Measurements from ENCODE around the gene BTG4. TPM values are rescaled to one million over a fixed set of nuclear protein-coding genes. Genes with fewer than 3 reads are reported as not detected.

The BTG4 gene
- total RNA-seq, 1 experiment from 2014 or later = not detected

DNA sequence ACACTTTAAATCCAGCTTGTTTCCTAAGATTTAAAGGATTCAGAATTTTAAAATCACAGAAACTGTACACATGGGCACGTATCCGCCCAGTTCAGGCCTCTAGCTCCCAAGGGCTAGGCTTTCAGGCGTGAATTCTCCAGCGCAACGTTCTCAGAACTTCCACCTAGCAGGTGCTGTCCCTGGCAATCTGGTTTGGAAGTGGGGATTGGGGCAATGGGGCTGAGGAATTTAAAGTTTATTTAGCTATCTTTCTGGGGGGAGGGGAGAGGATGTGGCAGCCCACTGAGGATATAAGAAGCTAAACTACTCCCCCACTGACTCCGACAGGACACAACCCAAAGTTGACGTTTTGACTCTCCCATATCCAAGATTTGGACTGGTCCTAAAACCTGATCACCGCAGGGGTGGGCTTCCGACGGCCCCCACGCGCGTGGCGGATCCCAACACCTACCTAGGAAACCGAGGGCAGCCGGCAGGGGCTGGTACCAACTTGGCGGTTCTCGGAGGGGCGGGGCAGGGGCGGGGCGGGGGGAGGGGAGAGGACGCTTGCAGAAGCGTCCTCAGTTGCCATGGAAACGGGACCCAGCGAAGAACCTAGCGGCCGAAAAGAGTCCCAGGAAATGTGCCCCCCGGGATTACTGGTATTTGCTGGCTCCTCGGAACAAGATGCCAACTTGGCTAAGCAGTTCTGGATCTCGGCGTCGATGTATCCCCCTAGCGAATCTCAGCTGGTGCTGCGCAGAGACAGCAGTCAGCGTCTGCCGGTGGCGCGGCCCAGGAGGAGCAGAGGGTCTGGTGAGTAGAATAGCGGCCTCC, 2.2 kb upstream of the BTG4 start, which contains the start of gene HOATZ:
Gene HOATZ, plus strand, starts transcription at position 563 of the 816 bp plus-strand sequence. Its CDS starts 7 bp downstream, at position 570.
- H4K20me1 ChIP-seq (ENCODE audit: insufficient read depth) = no peaks in the 10 kb centered on the region
- no peak for TF ChIP-seq YY1 (IDR thresholded peaks at IDR 0.05; ENCODE audit: extremely low read depth, insufficient replicate concordance, low read depth, low read length)
- TF ChIP-seq ZBTB33 (IDR thresholded peaks at IDR 0.05; ENCODE audit: extremely low read depth, insufficient replicate concordance, low read length) = no peak
- no peak for TF ChIP-seq EGR1 (IDR thresholded peaks at IDR 0.05; ENCODE audit: low read depth)
- TF ChIP-seq CEBPB (IDR thresholded peaks at IDR 0.05; ENCODE audit: low read depth) = no peak
- TF ChIP-seq JUND (IDR thresholded peaks at IDR 0.05) = no peak
- no peak for TF ChIP-seq SP1 (IDR thresholded peaks at IDR 0.05; ENCODE audit: low read depth)
- TF ChIP-seq REST (IDR thresholded peaks at IDR 0.05; ENCODE audit: low read depth) = no peak
- TF ChIP-seq POLR2A (IDR thresholded peaks at IDR 0.05; ENCODE audit: borderline replicate concordance, extremely low read depth, insufficient read depth, insufficient read length) = no peak
- TF ChIP-seq ELF1 (IDR thresholded peaks at IDR 0.05; ENCODE audit: borderline replicate concordance, low read depth) = no peak
- TF ChIP-seq EZH2 (IDR thresholded peaks at IDR 0.05) = no peak
- TF ChIP-seq TCF7L2 (IDR thresholded peaks at IDR 0.05; ENCODE audit: borderline replicate concordance, extremely low read depth, insufficient read depth, insufficient read length) = no peak
- TF ChIP-seq SRF (IDR thresholded peaks at IDR 0.05; ENCODE audit: low read depth) = no peak
- TF ChIP-seq SIN3A (IDR thresholded peaks at IDR 0.05; ENCODE audit: low read depth) = no peak
- TF ChIP-seq ATF3 (IDR thresholded peaks at IDR 0.05) = no peak
- TF ChIP-seq POLR2AphosphoS5 (IDR thresholded peaks at IDR 0.05; ENCODE audit: low read depth, low read length) = no peak
- no peaks in the 10 kb centered on the region for H3K9me2 ChIP-seq (ENCODE audit: insufficient read depth)
- no peak within 1 kb of the TSS for H3K9ac ChIP-seq (ENCODE audit: low read length)
- H3K9me3 ChIP-seq (ENCODE audit: control insufficient read depth in 1 of 2, insufficient read depth in 1 of 2, low read depth in 1 of 2, low read length in 2 of 2) = no peaks in the 10 kb centered on the region
- ChIA-PET CTCF (no interaction called here), POLR2A (no interaction called here), RAD21 (ENCODE audit: low non-redundant PET in 1 of 2, low total read pairs in 2 of 2, uncharacterized antibody in 2 of 2, unreplicated experiment in 2 of 2) (no interaction called here)
- H3K27me3 ChIP-seq (ENCODE audit: insufficient read depth, low read length) = no peaks in the 10 kb centered on the region
- H2AFZ ChIP-seq (ENCODE audit: low read depth, low read length, poor library complexity, severe bottlenecking) = no peak within 1 kb of the TSS
- no TSS peak for BruUV-seq (replicated peaks)
- no peaks in the 10 kb centered on the region for H3K79me2 ChIP-seq (ENCODE audit: insufficient read depth, low read length)
- H3K27ac ChIP-seq (ENCODE audit: low read depth, low read length) = no peak within 1 kb of the TSS
- intact Hi-C loops (cut with micrococcal nuclease) = no loop called here
- no peaks in the 10 kb centered on the region for H3K36me3 ChIP-seq (ENCODE audit: control insufficient read depth in 1 of 2, insufficient read depth in 2 of 2, low read length in 2 of 2)
- no peak within 1 kb of the TSS for H3K4me2 ChIP-seq (ENCODE audit: low read length)
- DNase-seq (ENCODE audit: low read depth, low spot score) (no peak), ATAC-seq (no peak)
- no peak within 1 kb of the TSS for H3K4me3 ChIP-seq (replicated peaks in 1 of 2; ENCODE audit: low read depth in 1 of 2, low read length in 2 of 2)
- no peaks in the 10 kb centered on the region for H3K4me1 ChIP-seq (ENCODE audit: control insufficient read depth in 1 of 2, insufficient read depth in 2 of 2, low read length in 2 of 2)

Data from HCT116 (cell line).